Keratinocyte (primary cell): Measurements from ENCODE around the gene PRG2. TPM values are rescaled to one million over a fixed set of nuclear protein-coding genes. Genes with fewer than 3 reads are reported as not detected.

Experiments
- DNase-seq: peaks from one replicate; pipeline ENCODE4 v3.0.0-alpha.2; 2011; ENCODE audit warnings: low read depth, missing footprints, low spot score
- FAIRE-seq: peaks from 2 replicates; lab custom pipeline; 2011; peaks lifted over from hg19 to GRCh38; lab: Jason Lieb, UNC
- H2AFZ ChIP-seq: 2 replicates; pipeline ENCODE4 v1.6.0; 2012; ENCODE audit warnings: low read length, control low read depth, inconsistent platforms; ENCODE audit not compliant: control insufficient read depth
- H3K27ac ChIP-seq: 2 replicates; pipeline ENCODE4 v1.5.1; 2011; ENCODE audit warnings: low read length; ENCODE audit not compliant: control insufficient read depth, insufficient read depth
- H3K27me3 ChIP-seq: 3 replicates; pipeline ENCODE4 v1.6.0; 2011; ENCODE audit warnings: low read length; ENCODE audit not compliant: control insufficient read depth, insufficient read depth; ENCODE audit errors: extremely low read depth
- H3K36me3 ChIP-seq, 2 experiments: 2 replicates in 1 of 2; 3 replicates in 1 of 2; pipeline ENCODE4 v1.5.1; 2011; ENCODE audit warnings: low read length in 2 of 2, mild to moderate bottlenecking in 1 of 2; ENCODE audit not compliant: control insufficient read depth in 2 of 2, insufficient read depth in 2 of 2; ENCODE audit errors: extremely low read depth in 1 of 2
- H3K4me1 ChIP-seq: 3 replicates; pipeline ENCODE4 v1.5.1; 2011; ENCODE audit warnings: low read length; ENCODE audit not compliant: control insufficient read depth, insufficient read depth; ENCODE audit errors: extremely low read depth
- H3K4me2 ChIP-seq: 3 replicates; pipeline ENCODE4 v1.6.0; 2011; ENCODE audit warnings: low read depth, low read length; ENCODE audit not compliant: control insufficient read depth, insufficient read depth; ENCODE audit errors: extremely low read depth
- H3K4me3 ChIP-seq, 3 experiments: fragments of 200-600 bp in 1 of 3; sonication (generic) in 1 of 3; 2 replicates in 2 of 3; 3 replicates in 1 of 3; pipeline ENCODE4 v1.5.1; 2011 to 2016; ENCODE audit warnings: low read length in 3 of 3, mild to moderate bottlenecking in 3 of 3, control low read depth in 2 of 3, inconsistent platforms in 1 of 3, low read depth in 1 of 3, mixed read lengths in 1 of 3, mixed run types in 1 of 3, moderate library complexity in 1 of 3; ENCODE audit not compliant: control insufficient read depth in 2 of 3, insufficient read depth in 2 of 3; ENCODE audit errors: extremely low read depth in 1 of 3
- H3K79me2 ChIP-seq: 2 replicates; pipeline ENCODE4 v1.6.0; 2012; ENCODE audit warnings: low read length; ENCODE audit not compliant: control insufficient read depth, insufficient read depth
- H3K9ac ChIP-seq: 3 replicates; pipeline ENCODE4 v1.6.0; 2011; ENCODE audit warnings: low read length; ENCODE audit not compliant: control insufficient read depth, insufficient read depth; ENCODE audit errors: extremely low read depth
- H3K9me1 ChIP-seq: 3 replicates; pipeline ENCODE4 v1.6.0; 2011; ENCODE audit warnings: low read length; ENCODE audit not compliant: control insufficient read depth, insufficient read depth; ENCODE audit errors: extremely low read depth
- H3K9me3 ChIP-seq: 2 replicates; pipeline ENCODE4 v1.5.1; 2012; ENCODE audit warnings: low read depth, low read length; ENCODE audit not compliant: control insufficient read depth
- H4K20me1 ChIP-seq: 3 replicates; pipeline ENCODE4 v1.6.0; 2011; ENCODE audit warnings: low read length; ENCODE audit not compliant: control insufficient read depth, insufficient read depth; ENCODE audit errors: extremely low read depth
- EZH2 ChIP-seq: IDR thresholded peaks from one replicate; pipeline ENCODE4 v1.6.1; 2012; ENCODE audit warnings: inconsistent platforms, mild to moderate bottlenecking, low read length, moderate library complexity
- dilution Hi-C: fragments of 300-500 bp; cut with MboI; formaldehyde crosslinking; loops from one replicate; pipeline ENCODE4 v1.7.0; 2020; ENCODE audit warnings: low sequenced_read_pairs; ENCODE audit not compliant: extremely low pct_ligation_motif_present
- polyA plus RNA-seq, 5 experiments: library from polyadenylated mRNA; depleted of rRNA in 3 of 5; stranded (reverse) in 3 of 5; stranded (forward) in 1 of 5; unstranded in 1 of 5; fragments of >200 nt; gene quantifications; 1 replicate in 1 of 5; 2 replicates in 3 of 5; 3 replicates in 1 of 5; pipeline versions ENCODE4 v1.2.1 to v1.2.3, GENCODE V29; 2011 to 2012; ENCODE audit warnings: missing spikeins in 2 of 5, low read depth in 1 of 5, low replicate concordance in 1 of 5
- TF ChIP-seq, protein P1 (sequence below), 3 experiments: IDR thresholded peaks in 1 of 3; conservative IDR thresholded peaks in 1 of 3; optimal IDR thresholded peaks in 1 of 3; 2 replicates in 2 of 3; 3 replicates in 1 of 3; pipeline versions ENCODE3 to v1.5.1; 2011; ENCODE audit warnings: low read length in 3 of 3, mild to moderate bottlenecking in 3 of 3, moderate library complexity in 2 of 3, control low read depth in 1 of 3, inconsistent platforms in 1 of 3; ENCODE audit not compliant: insufficient read depth in 2 of 3; ENCODE audit errors: extremely low read depth in 1 of 3

Gene PRG2
- polyA plus RNA-seq, 1 donor (not counting 4 experiments of a cell fraction or from before 2014, with no cell fraction given), result 0.09 TPM

- Histone ChIP-seq H3K4me2 (no peak overlapping the region), H3K4me3 (no peak overlapping the region), H3K4me1 (peaks cover 15% of the 10 kb centered on the region), H2AFZ (no peak overlapping the region), H3K27ac (no peak overlapping the region), H4K20me1 (peaks cover 6% of the 10 kb centered on the region), H3K9me1 (no peaks in the 10 kb centered on the region), H3K9ac (no peak overlapping the region), H3K9me3 (no peaks in the 10 kb centered on the region), H3K27me3 (no peaks in the 10 kb centered on the region), H3K79me2 (no peaks in the 10 kb centered on the region), H3K36me3 (peaks cover 18 to 32% of the 10 kb centered on the region in 2 experiments)
- dilution Hi-C loops, result no loop called here
- TF ChIP-seq, protein P1, sequence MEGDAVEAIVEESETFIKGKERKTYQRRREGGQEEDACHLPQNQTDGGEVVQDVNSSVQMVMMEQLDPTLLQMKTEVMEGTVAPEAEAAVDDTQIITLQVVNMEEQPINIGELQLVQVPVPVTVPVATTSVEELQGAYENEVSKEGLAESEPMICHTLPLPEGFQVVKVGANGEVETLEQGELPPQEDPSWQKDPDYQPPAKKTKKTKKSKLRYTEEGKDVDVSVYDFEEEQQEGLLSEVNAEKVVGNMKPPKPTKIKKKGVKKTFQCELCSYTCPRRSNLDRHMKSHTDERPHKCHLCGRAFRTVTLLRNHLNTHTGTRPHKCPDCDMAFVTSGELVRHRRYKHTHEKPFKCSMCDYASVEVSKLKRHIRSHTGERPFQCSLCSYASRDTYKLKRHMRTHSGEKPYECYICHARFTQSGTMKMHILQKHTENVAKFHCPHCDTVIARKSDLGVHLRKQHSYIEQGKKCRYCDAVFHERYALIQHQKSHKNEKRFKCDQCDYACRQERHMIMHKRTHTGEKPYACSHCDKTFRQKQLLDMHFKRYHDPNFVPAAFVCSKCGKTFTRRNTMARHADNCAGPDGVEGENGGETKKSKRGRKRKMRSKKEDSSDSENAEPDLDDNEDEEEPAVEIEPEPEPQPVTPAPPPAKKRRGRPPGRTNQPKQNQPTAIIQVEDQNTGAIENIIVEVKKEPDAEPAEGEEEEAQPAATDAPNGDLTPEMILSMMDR (optimal IDR thresholded peaks at IDR 0.05 in 1 of 3, IDR thresholded peaks at IDR 0.05 in 1 of 3, conservative IDR thresholded peaks at IDR 0.05 in 1 of 3; ENCODE audit: extremely low read depth in 1 of 3, insufficient read depth in 2 of 3, low read length in 3 of 3), result no peak
- TF ChIP-seq EZH2, result no peak
- no peak for DNase-seq
- FAIRE-seq, result no peak
Measured at GRCh38 chr11:57409321-57410100, 19.1 kb upstream of the PRG2 start.

GRCh38 chr11:57408771-57409170, 18.3 kb upstream of the PRG2 start:
- TF ChIP-seq, protein P1 (optimal IDR thresholded peaks at IDR 0.05 in 1 of 3, IDR thresholded peaks at IDR 0.05 in 1 of 3, conservative IDR thresholded peaks at IDR 0.05 in 1 of 3; ENCODE audit: extremely low read depth in 1 of 3, insufficient read depth in 2 of 3, low read length in 3 of 3), result no peak
- TF ChIP-seq EZH2, result no peak
- DNase-seq (no peak), FAIRE-seq (no peak)
- H3K9ac ChIP-seq, result no peak overlapping the region
- no peak overlapping the region for H3K27ac ChIP-seq
- no peaks in the 10 kb centered on the region for H3K9me3 ChIP-seq
- no peaks in the 10 kb centered on the region for H3K27me3 ChIP-seq
- H4K20me1 ChIP-seq, result peaks cover 3% of the 10 kb centered on the region
- no peak overlapping the region for H3K4me2 ChIP-seq
- no peaks in the 10 kb centered on the region for H3K79me2 ChIP-seq
- H2AFZ ChIP-seq, result no peak overlapping the region
- H3K36me3 ChIP-seq, result peaks cover 15 to 27% of the 10 kb centered on the region in 2 experiments
- no peaks in the 10 kb centered on the region for H3K9me1 ChIP-seq
- H3K4me1 ChIP-seq, result peaks cover 15% of the 10 kb centered on the region
- no peak overlapping the region for H3K4me3 ChIP-seq
- dilution Hi-C loops, result no loop called here
